C1 segment of cervical spinal cord (tissue), 14 donors: ENCODE measurements around the gene BCL2L13.
"Not testable (repeated sequence)": the region's sequence is repeated elsewhere in the genome, so short reads cannot be mapped to it uniquely, and the experiment has no call there.

Experiments used
- DNase-seq, 14 donors: peaks; one replicate each; lab custom pipeline; 2025; lab: John Stamatoyannopoulos, UW

The BCL2L13 gene

GRCh38 chr22:17694193-17694592, 55.6 kb downstream of the BCL2L13 start:
- DNase-seq, result no peak

GRCh38 chr22:17694752-17695151, 56.2 kb downstream of the BCL2L13 start:
- no peak for DNase-seq

- no peak for DNase-seq
Observed at GRCh38 chr22:17695986-17696385, 57.4 kb downstream of the BCL2L13 start.

GRCh38 chr22:17697196-17697595, 58.6 kb downstream of the BCL2L13 start:
- DNase-seq, result not testable (repeated sequence)

- not testable (repeated sequence) for DNase-seq
Observed at GRCh38 chr22:17698276-17698675, 59.7 kb downstream of the BCL2L13 start.

GRCh38 chr22:17698948-17699347, 60.4 kb downstream of the BCL2L13 start:
- no peak for DNase-seq

GRCh38 chr22:17699696-17700340, 61.3 kb downstream of the BCL2L13 start:
- no peak for DNase-seq

GRCh38 chr22:17700778-17701177, 62.2 kb downstream of the BCL2L13 start:
- no peak for DNase-seq

GRCh38 chr22:17703811-17704210, 65.3 kb downstream of the BCL2L13 start:
- no peak for DNase-seq

- no peak for DNase-seq
Observed at GRCh38 chr22:17705546-17705945, 67.0 kb downstream of the BCL2L13 start.

GRCh38 chr22:17705951-17706900, 67.7 kb downstream of the BCL2L13 start:
- DNase-seq, result peak in 11 of 14 donors; percentile 7 to 72 (median 31)

- DNase-seq, result no peak
Observed at GRCh38 chr22:17706947-17707346, 68.4 kb downstream of the BCL2L13 start.

- DNase-seq, result no peak
Observed at GRCh38 chr22:17707526-17707925, 69.0 kb downstream of the BCL2L13 start.

- DNase-seq, result no peak
Observed at GRCh38 chr22:17710023-17710422, 71.5 kb downstream of the BCL2L13 start.

GRCh38 chr22:17712441-17712840, 73.9 kb downstream of the BCL2L13 start:
- DNase-seq, result no peak

- no peak for DNase-seq
Observed at GRCh38 chr22:17716529-17716928, 78.0 kb downstream of the BCL2L13 start.

- DNase-seq, result no peak
Observed at GRCh38 chr22:17717708-17718107, 79.2 kb downstream of the BCL2L13 start.

GRCh38 chr22:17719911-17720310, 81.4 kb downstream of the BCL2L13 start:
- DNase-seq, result no peak

- DNase-seq, result no peak
Observed at GRCh38 chr22:17724241-17724640, 85.7 kb downstream of the BCL2L13 start.

GRCh38 chr22:17724678-17725499, 86.3 kb downstream of the BCL2L13 start:
- DNase-seq, result peak in 1 of 14 donors; percentile 8

- no peak for DNase-seq
Observed at GRCh38 chr22:17725500-17725796, 86.9 kb downstream of the BCL2L13 start.
